Measurements from ENCODE around the gene XRCC3. TPM values are rescaled to one million over a fixed set of nuclear protein-coding genes. Genes with fewer than 3 reads are reported as not detected.
A peak's percentile ranks its signal among the peaks of the same experiment; 100 is the strongest.

Gene XRCC3
- 17.3 and 35.2 TPM in 2 replicates for total RNA-seq (ENCODE audit: low replicate concordance)
- long read RNA-seq, partial matches to known transcripts: 0 of 1 reads
- long read RNA-seq, other reads (novel, unspliced or antisense): 0 of 1 reads

DNA sequence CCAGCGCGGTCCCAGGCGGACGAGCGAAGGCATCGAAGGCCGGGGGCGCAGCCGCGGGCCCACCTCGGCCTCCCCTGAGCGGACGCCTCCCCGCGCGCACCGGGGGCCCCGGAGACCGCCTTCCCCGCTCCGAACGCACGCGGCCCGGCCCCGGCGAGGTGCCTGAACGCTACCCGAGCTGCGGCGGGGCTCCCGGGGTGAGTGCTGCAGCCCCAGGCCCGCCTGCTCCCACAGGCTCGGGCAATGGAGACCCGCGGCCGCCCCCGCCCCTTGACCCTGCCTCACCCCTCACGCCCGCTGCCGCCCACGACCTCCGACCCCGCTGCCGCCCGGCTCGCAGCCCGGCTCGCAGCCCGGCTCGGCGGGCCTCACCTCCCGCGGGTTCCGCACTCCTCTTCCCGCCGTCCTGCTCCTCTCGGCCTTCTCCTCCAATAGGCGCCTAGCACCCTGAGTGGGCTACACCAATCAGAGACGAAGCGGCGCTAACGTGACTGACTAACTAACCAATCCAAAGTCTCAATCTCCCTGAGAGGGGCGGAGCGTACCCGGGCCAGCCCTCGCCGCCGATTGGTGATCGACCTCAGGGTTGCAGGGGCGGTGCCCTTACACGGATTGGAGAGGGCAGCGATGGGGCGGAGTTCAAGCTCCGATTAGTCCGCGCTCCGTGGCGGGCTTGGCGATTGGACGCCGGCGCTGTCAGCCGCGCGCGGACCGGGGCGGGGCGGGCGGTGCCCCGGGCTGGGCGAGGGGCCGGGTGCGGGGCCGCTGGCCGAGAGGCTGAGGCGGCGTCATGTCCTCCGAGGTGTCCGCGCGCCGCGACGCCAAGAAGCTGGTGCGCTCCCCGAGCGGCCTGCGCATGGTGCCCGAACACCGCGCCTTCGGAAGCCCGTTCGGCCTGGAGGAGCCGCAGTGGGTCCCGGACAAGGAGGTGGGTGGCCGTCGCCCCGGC lies at the start of gene XRCC3, which contains the start of gene ZFYVE21:
XRCC3 (minus strand) TSS at position 400 of the 949 bp plus-strand sequence. CDS start 4,364 bp downstream, outside the sequence.
ZFYVE21 (plus strand) TSS at position 759 of the 949 bp plus-strand sequence; CDS start at position 791, 32 bp downstream.
- DNase-seq (ENCODE audit: extremely low spot score, unreplicated experiment): peak; percentile 100
- peaks cover 3% of the 10 kb centered on the region for H3K27me3 Mint-ChIP-seq
- peak within 1 kb of the TSS; percentile 96 for H3K4me3 Mint-ChIP-seq
- TF ChIP-seq, protein P1, sequence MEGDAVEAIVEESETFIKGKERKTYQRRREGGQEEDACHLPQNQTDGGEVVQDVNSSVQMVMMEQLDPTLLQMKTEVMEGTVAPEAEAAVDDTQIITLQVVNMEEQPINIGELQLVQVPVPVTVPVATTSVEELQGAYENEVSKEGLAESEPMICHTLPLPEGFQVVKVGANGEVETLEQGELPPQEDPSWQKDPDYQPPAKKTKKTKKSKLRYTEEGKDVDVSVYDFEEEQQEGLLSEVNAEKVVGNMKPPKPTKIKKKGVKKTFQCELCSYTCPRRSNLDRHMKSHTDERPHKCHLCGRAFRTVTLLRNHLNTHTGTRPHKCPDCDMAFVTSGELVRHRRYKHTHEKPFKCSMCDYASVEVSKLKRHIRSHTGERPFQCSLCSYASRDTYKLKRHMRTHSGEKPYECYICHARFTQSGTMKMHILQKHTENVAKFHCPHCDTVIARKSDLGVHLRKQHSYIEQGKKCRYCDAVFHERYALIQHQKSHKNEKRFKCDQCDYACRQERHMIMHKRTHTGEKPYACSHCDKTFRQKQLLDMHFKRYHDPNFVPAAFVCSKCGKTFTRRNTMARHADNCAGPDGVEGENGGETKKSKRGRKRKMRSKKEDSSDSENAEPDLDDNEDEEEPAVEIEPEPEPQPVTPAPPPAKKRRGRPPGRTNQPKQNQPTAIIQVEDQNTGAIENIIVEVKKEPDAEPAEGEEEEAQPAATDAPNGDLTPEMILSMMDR (conservative IDR thresholded peaks at IDR 0.05): no peak
- peaks cover 3% of the 10 kb centered on the region for H3K36me3 Mint-ChIP-seq
- peak within 1 kb of the TSS; percentile 94 for H3K27ac Mint-ChIP-seq
- no peaks in the 10 kb centered on the region for H3K9me3 Mint-ChIP-seq
- H3K4me1 Mint-ChIP-seq (ENCODE audit: unreplicated experiment): peaks cover 42% of the 10 kb centered on the region

DNA sequence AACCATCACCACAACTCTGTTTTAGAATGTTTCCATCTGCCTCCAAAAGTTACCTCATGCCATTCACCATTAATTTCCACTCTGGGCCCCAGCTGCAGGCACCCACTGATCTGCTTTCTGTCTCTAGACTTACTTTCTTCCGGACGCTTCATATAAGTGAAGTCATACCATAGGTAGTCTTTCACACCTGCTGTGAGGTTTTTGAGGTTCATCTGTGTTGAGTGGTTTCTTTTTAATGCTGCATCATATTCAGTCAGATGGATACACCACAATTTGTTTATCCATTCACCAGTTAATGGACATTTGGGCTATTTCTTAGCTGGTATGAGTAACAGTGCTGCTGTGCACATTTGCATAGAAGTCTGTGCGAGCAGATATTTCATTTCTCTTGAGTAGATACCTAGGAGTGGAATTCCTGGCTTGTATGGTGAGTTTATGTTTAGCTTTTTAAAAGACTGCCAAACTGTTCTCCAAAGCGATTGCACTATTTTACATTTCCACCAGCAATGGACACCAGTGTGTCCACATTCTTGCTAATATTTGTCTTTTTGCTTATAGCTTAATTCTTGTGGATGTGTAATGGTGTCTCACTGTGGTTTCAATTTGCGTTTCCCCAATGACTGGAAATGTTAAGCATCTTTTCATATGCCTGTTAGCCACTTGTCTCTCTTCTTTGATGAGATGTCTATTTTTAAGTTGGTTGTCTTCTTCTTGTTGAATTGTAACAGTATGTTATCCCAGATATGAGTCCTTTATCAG lies 48.7 kb upstream of the XRCC3 start:
- no peaks in the 10 kb centered on the region for H3K9me3 Mint-ChIP-seq
- H3K27ac Mint-ChIP-seq: no peak overlapping the region
- peaks cover 15% of the 10 kb centered on the region for H3K4me1 Mint-ChIP-seq (ENCODE audit: unreplicated experiment)
- no peaks in the 10 kb centered on the region for H3K27me3 Mint-ChIP-seq
- H3K4me3 Mint-ChIP-seq: no peak overlapping the region
- peaks cover 12% of the 10 kb centered on the region for H3K36me3 Mint-ChIP-seq
- DNase-seq (ENCODE audit: extremely low spot score, unreplicated experiment): no peak
- TF ChIP-seq, protein P1 (conservative IDR thresholded peaks at IDR 0.05): no peak

DNA sequence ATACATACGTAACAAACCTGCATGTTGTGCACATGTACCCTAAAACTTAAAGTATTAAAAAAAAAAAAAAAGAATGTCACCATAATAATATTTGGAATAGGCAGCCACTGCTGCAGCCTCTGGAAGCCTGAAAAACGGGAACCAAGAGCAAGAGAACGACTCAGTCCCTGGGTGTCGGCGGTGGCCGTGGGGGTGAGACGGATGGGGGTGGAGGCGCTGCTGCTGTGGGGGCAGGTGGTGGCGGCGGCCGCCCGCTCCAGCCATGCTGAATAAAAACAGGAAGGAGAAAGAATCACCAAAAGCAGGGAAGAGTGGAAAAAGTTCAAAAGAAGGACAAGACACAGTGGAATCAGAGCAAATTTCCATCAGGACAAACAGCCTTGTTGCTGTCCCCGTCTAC lies 47.3 kb upstream of the XRCC3 start:
- Mint-ChIP-seq H3K9me3 (no peaks in the 10 kb centered on the region), H3K27me3 (no peaks in the 10 kb centered on the region), H3K36me3 (peaks cover 10% of the 10 kb centered on the region), H3K27ac (no peak overlapping the region), H3K4me1 (ENCODE audit: unreplicated experiment) (peaks cover 15% of the 10 kb centered on the region), H3K4me3 (no peak overlapping the region)
- TF ChIP-seq, protein P1 (conservative IDR thresholded peaks at IDR 0.05): no peak
- no peak for DNase-seq (ENCODE audit: extremely low spot score, unreplicated experiment)

DNA sequence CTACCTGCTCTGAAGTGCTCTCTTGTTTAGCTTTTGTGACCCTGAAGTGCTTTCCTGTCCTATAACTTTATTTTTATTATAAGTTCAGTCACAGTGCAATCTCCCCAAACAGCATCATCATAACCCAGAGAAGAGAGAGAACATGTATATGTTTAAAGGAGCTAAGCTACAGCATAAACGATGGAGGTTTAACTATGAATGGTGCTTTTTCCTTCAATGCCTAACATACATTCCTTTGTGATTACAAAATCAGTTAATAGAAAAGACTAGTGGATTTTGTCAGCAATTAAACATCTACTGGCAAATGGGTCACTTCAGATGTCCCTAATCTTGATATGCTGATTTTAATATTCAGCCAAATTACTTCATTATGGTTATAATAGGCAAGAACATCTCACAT lies 46.8 kb upstream of the XRCC3 start:
- no peak overlapping the region for H3K4me3 Mint-ChIP-seq
- no peak overlapping the region for H3K27ac Mint-ChIP-seq
- DNase-seq (ENCODE audit: extremely low spot score, unreplicated experiment): no peak
- H3K27me3 Mint-ChIP-seq: no peaks in the 10 kb centered on the region
- H3K4me1 Mint-ChIP-seq (ENCODE audit: unreplicated experiment): peaks cover 15% of the 10 kb centered on the region
- peaks cover 7% of the 10 kb centered on the region for H3K36me3 Mint-ChIP-seq
- no peaks in the 10 kb centered on the region for H3K9me3 Mint-ChIP-seq
- TF ChIP-seq, protein P1 (conservative IDR thresholded peaks at IDR 0.05): no peak

DNA sequence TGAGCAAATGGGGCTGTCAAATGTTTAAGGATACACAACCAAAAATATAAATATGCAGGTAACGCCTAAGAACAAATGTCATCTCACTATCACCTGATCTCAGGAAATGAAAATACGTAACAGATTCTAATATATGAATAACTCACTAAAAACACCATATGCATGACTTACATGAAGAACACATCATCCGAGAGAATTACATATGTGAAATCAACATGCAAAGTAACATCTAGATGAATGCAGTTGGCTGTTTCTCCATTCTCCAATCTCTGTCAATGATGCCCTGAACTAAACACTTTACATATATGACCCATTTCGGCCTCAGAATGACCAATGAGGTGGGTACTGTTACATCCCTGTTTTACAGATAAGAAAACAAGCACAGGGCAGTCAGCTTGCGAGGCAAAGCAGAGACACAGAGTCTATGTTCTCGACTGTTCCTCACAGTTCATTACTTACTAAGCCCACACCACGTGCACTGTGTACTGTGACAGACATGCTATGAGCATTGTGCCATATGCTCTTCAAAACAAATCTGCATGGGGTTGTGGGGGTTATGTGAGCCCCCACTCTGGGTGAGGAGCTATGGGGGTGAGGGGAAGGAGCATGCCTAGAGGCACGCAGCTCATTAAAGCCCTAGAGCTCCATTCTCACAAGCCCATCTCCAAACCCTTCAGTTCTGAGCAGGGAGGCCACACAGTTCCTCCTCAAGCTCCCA lies 43.0 kb upstream of the XRCC3 start:
- Mint-ChIP-seq H3K27me3 (no peaks in the 10 kb centered on the region), H3K9me3 (no peaks in the 10 kb centered on the region), H3K4me3 (no peak overlapping the region), H3K4me1 (ENCODE audit: unreplicated experiment) (peaks cover 15% of the 10 kb centered on the region), H3K36me3 (peaks cover 4% of the 10 kb centered on the region), H3K27ac (no peak overlapping the region)
- TF ChIP-seq, protein P1 (conservative IDR thresholded peaks at IDR 0.05): no peak
- DNase-seq (ENCODE audit: extremely low spot score, unreplicated experiment): no peak
